ENCODE data around the gene PRCD.
A peak's percentile ranks its signal among the peaks of the same experiment; 100 is the strongest.

Gene PRCD

DNA sequence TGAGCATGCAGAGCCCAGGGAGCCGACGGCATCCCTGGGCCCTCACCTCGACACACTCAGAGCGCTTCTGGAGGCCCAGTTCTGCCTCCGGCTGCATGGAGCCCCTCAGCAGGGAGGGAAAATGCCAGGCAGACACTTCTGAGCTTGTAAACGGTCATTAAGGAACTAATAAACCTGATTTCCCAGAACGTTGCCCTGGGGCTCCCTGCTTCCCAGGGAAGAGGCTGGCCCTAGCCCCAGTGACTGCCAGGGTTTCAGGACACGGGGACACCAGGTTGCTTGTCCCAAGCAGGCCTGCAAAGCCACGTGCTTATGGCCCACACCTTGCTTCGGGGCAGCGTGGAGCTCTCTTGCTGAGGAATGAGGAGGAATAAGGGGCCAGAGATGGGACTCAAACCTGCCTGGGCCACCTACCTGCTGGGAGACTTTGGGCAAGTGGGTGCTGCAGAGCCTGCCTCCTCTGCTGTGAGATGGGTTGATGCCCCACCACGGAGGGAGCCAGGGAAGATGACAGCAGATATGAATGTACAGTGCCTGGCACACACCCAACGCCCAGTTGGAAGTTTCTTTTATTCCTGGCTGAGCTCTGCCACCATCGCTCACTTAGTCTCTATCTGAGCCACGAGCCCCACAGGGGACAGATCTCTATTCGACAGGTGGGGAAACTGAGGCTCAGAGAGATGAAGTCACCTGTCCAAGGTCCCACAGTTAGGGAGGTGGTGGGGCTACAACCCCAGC lies 44.0 kb upstream of the PRCD start:
- TF ChIP-seq CTCF (IDR thresholded peaks at IDR 0.05; ENCODE audit: insufficient read depth, missing control alignments): no peak
- DNase-seq (ENCODE audit: insufficient read length, low spot score) (no peak), FAIRE-seq (no peak)

DNA sequence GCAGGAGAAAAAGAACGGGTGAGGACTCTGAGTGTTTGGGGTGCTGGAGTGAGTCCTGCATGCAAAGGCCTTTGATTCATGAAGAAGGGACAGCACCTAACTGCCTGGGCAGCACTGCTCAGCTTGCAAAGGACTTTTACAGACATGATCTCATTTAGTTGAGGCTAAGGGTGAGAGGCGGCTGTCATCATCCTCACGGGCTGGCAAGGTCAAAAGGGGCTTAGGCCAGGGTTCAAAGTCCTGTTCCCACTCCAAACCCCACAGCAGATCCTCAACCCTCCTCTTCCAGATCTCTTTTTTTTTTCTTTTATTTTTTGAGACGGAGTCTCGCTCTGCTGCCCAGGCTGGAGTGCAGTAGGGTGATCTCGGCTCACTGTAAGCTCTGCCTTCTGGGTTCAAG lies 43.4 kb upstream of the PRCD start:
- DNase-seq (ENCODE audit: insufficient read length, low spot score) (no peak), FAIRE-seq (no peak)
- no peak for TF ChIP-seq CTCF (IDR thresholded peaks at IDR 0.05; ENCODE audit: insufficient read depth, missing control alignments)

DNA sequence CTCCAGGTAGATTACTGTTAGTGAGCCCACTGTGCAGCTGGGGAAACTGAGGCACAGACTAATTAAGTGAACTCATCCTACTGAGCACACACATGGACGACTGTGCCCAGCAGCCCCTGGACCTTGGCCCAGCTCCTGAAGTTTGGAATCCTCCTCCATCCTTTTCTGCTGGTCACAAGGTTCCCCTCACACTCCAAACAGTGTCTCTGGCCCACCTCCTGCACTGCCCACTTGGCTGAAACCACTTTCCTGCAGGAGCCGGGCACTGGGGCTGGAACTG lies 42.2 kb upstream of the PRCD start:
- DNase-seq (ENCODE audit: insufficient read length, low spot score): no peak
- no peak for TF ChIP-seq CTCF (IDR thresholded peaks at IDR 0.05; ENCODE audit: insufficient read depth, missing control alignments)
- no peak for FAIRE-seq

- peak; percentile 91 for DNase-seq (ENCODE audit: insufficient read length, low spot score)
- no peak for TF ChIP-seq CTCF (IDR thresholded peaks at IDR 0.05; ENCODE audit: insufficient read depth, missing control alignments)
- FAIRE-seq: no peak
Observed at GRCh38 chr17:76497979-76498875, 41.6 kb upstream of the PRCD start.

DNA sequence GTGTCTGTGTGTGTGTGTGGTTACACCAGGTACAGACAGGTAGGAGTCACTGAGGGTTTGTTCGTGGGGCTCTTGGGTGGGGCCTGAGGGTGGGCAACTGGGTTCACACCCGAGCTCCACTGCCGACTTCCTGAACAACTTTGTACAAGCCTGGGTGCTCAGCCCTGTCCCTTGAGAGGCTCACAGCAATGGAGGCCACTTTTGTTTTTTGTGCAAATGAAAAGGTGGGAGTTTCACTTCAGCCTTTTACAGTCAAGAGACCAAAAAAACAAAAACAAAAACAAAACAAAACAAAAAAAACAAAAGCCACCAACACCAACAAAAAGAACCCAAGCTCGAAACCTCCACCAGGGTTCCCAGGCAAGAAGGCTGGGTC lies 41.0 kb upstream of the PRCD start:
- DNase-seq (ENCODE audit: insufficient read length, low spot score) (no peak), FAIRE-seq (no peak)
- no peak for TF ChIP-seq CTCF (IDR thresholded peaks at IDR 0.05; ENCODE audit: insufficient read depth, missing control alignments)

DNA sequence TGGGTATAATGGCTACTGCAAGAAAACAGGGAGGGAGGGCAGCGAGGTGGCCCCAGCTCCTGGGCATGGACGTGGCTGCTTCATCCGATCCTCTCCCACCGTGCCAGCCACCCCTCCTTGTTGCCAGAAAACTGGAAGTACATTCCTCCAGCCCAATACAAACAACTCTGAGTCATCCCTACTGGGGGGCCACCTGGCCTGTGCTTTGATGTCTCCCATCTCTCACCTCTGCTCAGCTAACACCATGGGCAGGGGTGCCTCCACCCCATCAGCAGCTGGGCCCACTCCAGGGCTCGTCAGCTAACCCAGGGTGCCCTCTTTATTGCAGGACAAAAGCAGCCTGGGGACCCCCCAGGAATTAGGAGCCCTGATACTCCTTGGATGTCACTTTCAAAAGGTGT lies 40.6 kb upstream of the PRCD start:
- no peak for DNase-seq (ENCODE audit: insufficient read length, low spot score)
- TF ChIP-seq CTCF (IDR thresholded peaks at IDR 0.05; ENCODE audit: insufficient read depth, missing control alignments): no peak
- no peak for FAIRE-seq

All from D721Med (cell line).